HTERT RPE-1 (cell line): ENCODE measurements around the gene TMTC2.

Source experiments
- in situ Hi-C: fragments of 300-500 bp; cut with MboI; formaldehyde crosslinking; loops from 4 replicates; pipeline ENCODE4 v1.14.3; 2020; ENCODE audit warnings: low sequenced_read_pairs

TMTC2 gene

GRCh38 chr12:82876075-82876474 lies 189.4 kb downstream of the TMTC2 start:
- in situ Hi-C loops: no loop called here

GRCh38 chr12:82877963-82878362 lies 191.3 kb downstream of the TMTC2 start:
- in situ Hi-C loops: no loop called here

GRCh38 chr12:82880442-82880901 lies 193.8 kb downstream of the TMTC2 start:
- in situ Hi-C loops: no loop called here

- in situ Hi-C loops: no loop called here
Observed at GRCh38 chr12:82883394-82884355, 197.0 kb downstream of the TMTC2 start.

GRCh38 chr12:82886671-82887340 lies 200.1 kb downstream of the TMTC2 start:
- in situ Hi-C loops: no loop called here

GRCh38 chr12:82893896-82894295 lies 207.2 kb downstream of the TMTC2 start:
- in situ Hi-C loops: no loop called here

- in situ Hi-C loops: no loop called here
Observed at GRCh38 chr12:82896277-82896676, 209.6 kb downstream of the TMTC2 start.

- in situ Hi-C loops: no loop called here
Observed at GRCh38 chr12:82896979-82897378, 210.3 kb downstream of the TMTC2 start.

GRCh38 chr12:82898441-82898840 lies 211.7 kb downstream of the TMTC2 start:
- in situ Hi-C loops: no loop called here

- in situ Hi-C loops: no loop called here
Observed at GRCh38 chr12:82904219-82904790, 217.6 kb downstream of the TMTC2 start.

- in situ Hi-C loops: no loop called here
Observed at GRCh38 chr12:82910246-82910893, 223.7 kb downstream of the TMTC2 start.

- in situ Hi-C loops: no loop called here
Observed at GRCh38 chr12:82912406-82912805, 225.7 kb downstream of the TMTC2 start.

- in situ Hi-C loops: no loop called here
Observed at GRCh38 chr12:82919388-82920054, 232.8 kb downstream of the TMTC2 start.

GRCh38 chr12:82923935-82924334 lies 237.2 kb downstream of the TMTC2 start:
- in situ Hi-C loops: no loop called here

GRCh38 chr12:82926630-82927029 lies 239.9 kb downstream of the TMTC2 start:
- in situ Hi-C loops: no loop called here

- in situ Hi-C loops: no loop called here
Observed at GRCh38 chr12:82930301-82930700, 243.6 kb downstream of the TMTC2 start.

- in situ Hi-C loops: no loop called here
Observed at GRCh38 chr12:82931349-82932116, 244.8 kb downstream of the TMTC2 start.

GRCh38 chr12:82937151-82937550 lies 250.4 kb downstream of the TMTC2 start:
- in situ Hi-C loops: no loop called here

- in situ Hi-C loops: no loop called here
Observed at GRCh38 chr12:82942521-82942920, 255.8 kb downstream of the TMTC2 start.

GRCh38 chr12:82942991-82943401 lies 256.3 kb downstream of the TMTC2 start:
- in situ Hi-C loops: no loop called here
